GM03348 (cell line): ENCODE measurements around the gene AHDC1.

Experiments
- DNase-seq: peaks from one replicate; pipeline ENCODE4 v3.0.0; 2012; ENCODE audit warnings: low spot score

The AHDC1 gene

GRCh38 chr1:27584453-27584852 is 19.5 kb downstream of the AHDC1 start:
- no peak for DNase-seq

- no peak for DNase-seq
Observed at GRCh38 chr1:27583479-27583878, 20.5 kb downstream of the AHDC1 start.

- DNase-seq = no peak
Observed at GRCh38 chr1:27581823-27582243, 22.1 kb downstream of the AHDC1 start.

GRCh38 chr1:27577504-27578188 is 26.3 kb downstream of the AHDC1 start:
- no peak for DNase-seq

GRCh38 chr1:27576806-27577227 is 27.1 kb downstream of the AHDC1 start:
- no peak for DNase-seq

GRCh38 chr1:27575840-27576331 is 28.1 kb downstream of the AHDC1 start:
- peak; percentile 92 for DNase-seq

GRCh38 chr1:27574871-27575831 is 28.8 kb downstream of the AHDC1 start:
- peak; percentile 93 for DNase-seq

GRCh38 chr1:27574001-27574781 is 29.8 kb downstream of the AHDC1 start:
- DNase-seq = no peak

- no peak for DNase-seq
Observed at GRCh38 chr1:27572679-27573426, 31.1 kb downstream of the AHDC1 start.

- no peak for DNase-seq
Observed at GRCh38 chr1:27572019-27572678, 31.8 kb downstream of the AHDC1 start.

GRCh38 chr1:27571439-27572018 is 32.4 kb downstream of the AHDC1 start:
- no peak for DNase-seq

- no peak for DNase-seq
Observed at GRCh38 chr1:27570784-27571183, 33.2 kb downstream of the AHDC1 start.

- DNase-seq = no peak
Observed at GRCh38 chr1:27570356-27570755, 33.6 kb downstream of the AHDC1 start.

GRCh38 chr1:27569506-27570291 is 34.2 kb downstream of the AHDC1 start:
- DNase-seq = no peak

- no peak for DNase-seq
Observed at GRCh38 chr1:27569088-27569460, 34.9 kb downstream of the AHDC1 start.

GRCh38 chr1:27568300-27569087 is 35.5 kb downstream of the AHDC1 start:
- DNase-seq = peak; percentile 96

- DNase-seq = no peak
Observed at GRCh38 chr1:27567971-27568299, 36.0 kb downstream of the AHDC1 start.

GRCh38 chr1:27567146-27567526 is 36.8 kb downstream of the AHDC1 start:
- DNase-seq = no peak
